Measurements from ENCODE around the gene RBSN.

Gene RBSN

GRCh38 chr3:15056676-15057404, 42.1 kb downstream of the RBSN start:
- no peak for DNase-seq

DNA sequence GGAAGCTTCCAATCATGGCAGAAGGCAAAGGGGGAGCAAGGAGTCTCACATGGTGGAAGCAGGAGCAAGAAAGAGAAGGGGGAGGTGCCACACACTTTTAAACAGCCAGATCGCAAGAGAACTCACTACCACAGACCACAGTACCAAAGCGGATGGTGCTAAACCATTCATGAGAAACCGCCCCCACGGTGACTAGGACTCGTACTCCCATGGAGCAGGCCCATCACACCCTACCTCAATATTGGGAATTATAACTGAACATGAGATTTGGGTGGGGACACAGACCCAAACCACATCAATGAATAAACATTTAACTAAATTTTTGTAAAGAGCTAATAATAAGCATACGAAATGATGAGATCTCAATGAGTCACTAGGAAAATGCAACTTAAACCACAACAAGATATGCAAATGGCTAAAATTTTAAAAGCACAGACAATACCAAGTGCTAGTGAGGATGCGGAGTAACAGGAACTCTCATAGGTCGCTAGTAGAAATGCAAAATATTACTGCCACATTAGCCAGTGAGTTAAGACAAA, 43.9 kb downstream of the RBSN start:
- DNase-seq, result peak; percentile 79

DNA sequence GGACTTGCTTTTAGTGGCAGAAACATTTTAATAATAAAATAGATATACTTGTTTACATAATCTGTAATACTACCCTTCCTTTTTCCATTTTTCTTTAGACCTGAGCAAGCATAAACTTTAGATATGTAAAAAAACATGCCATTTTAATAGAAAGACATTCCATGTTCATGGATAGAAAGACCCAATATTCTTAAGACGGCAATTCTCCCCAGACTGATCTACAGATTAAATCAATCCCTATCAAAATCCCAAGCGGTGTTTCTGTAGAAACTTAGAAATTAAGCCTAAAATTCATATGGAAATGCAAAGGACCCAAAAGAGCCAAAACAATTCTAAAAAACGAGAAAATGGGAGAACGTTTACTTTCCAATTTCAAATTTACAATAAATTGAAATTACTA, 45.4 kb downstream of the RBSN start:
- no peak for DNase-seq

- no peak for DNase-seq
Measured at GRCh38 chr3:15052335-15053242, 46.4 kb downstream of the RBSN start.

GRCh38 chr3:15051531-15051930, 47.4 kb downstream of the RBSN start:
- peak; percentile 68 for DNase-seq

- no peak for DNase-seq
Measured at GRCh38 chr3:15050405-15051092, 48.4 kb downstream of the RBSN start.

DNA sequence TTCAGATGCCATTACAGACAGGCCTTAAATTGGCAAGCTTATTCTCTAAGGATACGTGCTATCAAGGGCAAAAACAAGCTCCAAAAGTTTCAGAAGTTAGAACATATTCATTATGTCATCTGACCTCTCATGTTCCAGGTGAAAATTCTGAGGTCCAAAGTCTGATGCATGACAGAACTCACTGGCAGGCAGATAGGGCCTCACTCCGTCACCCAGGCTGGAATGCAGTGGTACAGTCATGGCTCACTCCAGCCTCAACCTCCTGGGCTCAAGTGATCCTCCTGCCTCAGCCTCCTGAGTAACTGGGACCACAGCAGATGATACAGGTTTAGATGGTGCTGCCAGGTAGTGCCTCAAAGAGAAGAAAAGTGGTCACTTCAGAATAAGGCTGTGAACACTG, 49.4 kb downstream of the RBSN start:
- no peak for DNase-seq

GRCh38 chr3:15045667-15046066, 53.3 kb downstream of the RBSN start:
- DNase-seq, result no peak

- DNase-seq, result no peak
Measured at GRCh38 chr3:15044326-15044725, 54.6 kb downstream of the RBSN start.

DNA sequence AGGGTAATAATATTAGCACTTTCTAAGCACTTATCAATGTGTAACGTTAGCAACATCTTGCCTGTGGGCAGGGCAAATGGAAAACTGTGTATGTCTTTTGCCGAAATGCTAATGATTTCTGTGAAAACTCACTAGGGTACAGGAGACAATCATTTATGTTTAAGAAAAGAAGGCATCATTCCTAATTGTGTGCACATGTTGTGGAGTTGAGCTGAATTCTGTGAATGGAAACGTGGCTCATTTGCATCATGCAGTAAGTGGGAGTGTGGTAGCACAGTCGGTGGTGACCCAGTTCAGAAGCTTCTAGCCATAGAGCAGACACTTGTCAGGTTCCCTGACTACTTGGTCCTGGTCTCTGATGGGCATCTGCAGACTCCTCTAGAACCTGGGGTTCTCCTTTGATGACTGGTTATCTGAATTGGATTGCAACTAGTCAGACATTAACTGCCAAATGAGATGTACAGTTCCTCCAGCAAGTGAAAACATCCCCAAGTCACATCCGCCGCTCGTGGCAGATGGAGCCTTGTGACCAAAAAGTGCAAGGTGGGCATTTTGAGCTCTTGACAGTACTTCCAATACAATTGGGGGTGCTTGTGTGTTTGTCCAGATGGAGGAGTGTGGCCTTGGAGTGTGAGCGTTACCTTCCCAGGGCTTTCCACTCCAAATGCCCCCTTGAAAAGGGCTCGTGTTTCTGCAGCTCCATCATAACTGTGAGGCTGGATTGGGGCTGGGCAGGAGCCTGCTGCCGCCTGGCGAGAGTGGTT, 55.4 kb downstream of the RBSN start:
- no peak for DNase-seq

DNA sequence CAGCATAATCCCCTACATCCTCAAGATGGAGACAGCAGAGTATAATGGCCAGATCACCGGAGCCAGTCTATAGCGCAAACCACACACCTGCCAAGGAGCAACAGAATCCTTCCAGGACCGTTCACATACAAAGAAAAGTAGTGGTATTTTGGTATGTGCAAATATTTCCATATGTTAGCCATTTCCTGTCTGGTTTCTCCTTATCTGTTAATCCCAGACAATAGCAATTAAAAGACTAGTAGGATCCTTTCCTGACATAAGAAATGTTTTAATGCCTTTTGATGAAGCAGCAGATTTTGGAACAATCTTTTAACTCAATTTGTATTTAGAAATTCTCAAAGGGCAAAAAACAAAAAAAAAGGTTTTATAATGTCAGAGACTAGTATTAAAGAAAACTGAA, 56.0 kb downstream of the RBSN start:
- no peak for DNase-seq

DNA sequence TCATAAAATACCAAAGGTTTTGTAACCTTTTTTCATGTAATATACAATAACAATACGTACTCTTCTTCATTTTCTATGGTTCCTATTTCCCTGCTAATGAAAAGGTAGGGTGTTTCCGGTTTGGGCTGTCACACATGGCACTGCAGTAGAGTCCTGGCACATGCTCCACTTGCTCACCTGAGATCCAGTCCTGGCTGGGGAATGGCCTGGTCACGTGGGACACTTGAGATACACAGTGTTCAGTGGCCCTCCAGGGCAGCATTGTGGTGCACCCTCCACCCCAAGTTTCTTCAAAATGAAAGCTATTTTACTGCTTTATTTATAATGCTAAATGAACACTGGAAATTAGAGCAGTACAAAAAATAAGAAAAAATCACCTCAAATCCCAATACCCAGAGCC, 57.0 kb downstream of the RBSN start:
- no peak for DNase-seq

DNA sequence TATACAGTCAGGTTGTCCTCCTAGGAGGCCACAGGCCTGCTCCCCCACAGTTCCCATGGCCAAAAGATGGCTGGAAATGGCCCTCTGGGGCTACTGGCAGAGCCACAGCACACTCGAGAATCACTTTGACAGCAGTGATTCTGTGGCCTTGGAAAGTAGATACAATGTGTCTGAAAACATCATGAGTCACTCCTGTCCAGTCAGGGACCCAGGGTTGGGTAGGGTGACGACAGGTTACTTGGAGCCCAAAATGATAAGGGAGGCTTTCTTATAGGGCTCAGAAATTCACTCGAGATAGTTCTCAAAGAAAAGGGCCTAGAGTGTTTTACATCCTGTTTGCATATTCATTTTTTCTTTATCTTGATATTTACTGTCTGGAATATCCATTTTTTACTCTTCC, 58.1 kb downstream of the RBSN start:
- no peak for DNase-seq

GRCh38 chr3:15038306-15038705, 60.6 kb downstream of the RBSN start:
- DNase-seq, result no peak

DNA sequence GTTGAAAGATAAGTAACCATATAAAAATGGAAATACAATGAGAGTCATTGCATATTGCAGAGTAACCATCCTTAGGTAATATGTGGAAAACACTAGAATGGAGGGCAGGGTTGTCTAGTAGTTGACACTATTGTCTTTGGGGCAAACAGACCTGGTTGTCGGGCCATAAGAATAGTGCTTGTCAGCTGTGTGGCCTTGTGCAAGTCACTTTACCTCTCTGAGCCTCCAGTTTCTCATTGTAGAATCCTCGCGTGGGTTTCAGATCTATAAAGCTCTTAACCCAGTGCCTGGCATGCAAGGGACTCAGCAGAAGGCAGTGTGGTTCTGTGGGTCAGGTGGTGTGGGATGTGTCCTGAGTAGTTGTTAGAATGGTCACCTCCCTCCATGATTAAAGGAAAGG, 65.8 kb downstream of the RBSN start:
- no peak for DNase-seq

DNA sequence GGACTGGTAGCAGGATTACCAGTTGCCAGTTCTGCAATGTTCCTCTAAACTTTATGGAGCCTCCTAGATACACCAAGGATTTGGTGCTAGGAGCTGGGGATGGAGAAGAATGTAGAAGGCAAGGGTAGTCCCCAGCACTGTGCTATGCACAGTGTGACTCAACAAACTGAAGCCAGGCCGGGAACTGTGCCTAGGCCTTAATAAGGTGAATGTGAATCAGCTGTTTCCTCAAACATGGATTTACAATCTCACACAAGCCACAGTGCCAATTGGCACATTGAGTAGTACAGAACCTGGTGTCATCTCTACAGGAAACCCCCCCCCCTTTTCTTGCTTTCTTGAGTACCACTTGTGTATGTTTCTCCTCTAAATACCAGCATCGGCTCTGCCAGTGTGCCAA, 66.3 kb downstream of the RBSN start:
- DNase-seq, result no peak

DNA sequence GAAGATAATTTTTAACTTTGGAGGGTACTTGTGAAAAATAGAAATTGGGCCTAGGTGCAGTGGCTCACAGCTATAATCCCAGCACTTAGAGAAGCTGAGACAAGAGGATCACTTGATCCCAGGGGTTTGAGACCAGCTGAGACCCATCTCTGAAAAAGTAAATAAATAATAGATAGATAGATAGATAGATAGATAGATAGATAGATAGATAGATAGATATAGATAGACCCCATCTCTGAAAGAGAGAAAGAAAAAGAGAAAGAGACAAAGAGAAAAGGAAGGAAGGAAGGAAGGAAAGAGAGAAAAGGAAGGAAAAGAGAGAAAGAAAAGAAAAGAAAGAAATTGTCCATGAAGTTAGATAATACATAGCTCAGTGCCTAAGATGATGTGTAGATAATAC, 69.3 kb downstream of the RBSN start:
- DNase-seq, result no peak

DNA sequence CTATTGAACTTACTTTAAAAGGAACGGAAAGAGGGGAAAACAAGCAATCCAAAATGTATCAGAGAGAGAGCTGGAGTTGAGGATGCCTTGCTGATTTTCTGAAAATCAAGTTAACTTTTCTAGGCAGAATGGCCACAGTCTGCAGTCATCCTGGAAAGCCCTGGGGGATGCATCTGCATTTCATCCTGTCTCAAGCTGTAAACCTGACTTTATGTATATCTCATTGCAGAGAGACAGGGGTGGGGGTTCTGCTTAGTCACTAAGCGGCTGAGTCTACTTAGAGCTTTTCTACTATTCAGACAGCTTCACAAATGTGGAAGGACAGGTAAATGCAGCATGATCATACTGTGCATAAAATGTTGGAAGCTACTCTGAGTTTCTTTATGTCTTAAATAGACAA, 75.2 kb downstream of the RBSN start:
- no peak for DNase-seq

DNA sequence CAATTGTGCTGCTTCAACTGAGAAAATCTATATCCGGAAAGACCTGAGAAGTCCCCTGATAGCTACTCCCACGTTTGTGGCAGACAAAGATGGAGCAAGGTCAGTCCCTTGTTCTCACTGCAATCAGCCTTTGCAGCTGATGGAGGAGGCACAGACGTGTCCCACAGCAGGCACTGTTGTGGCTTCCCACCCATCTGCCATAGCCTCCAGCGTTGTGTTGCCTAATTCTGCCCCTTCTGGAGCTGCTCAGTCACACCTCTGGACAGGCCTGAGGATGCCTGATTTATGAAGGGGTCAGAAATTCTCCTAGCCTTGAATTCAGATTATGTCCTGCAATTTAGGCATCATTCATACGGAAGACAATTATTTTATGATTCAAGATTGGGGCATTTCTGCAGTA, 75.7 kb downstream of the RBSN start:
- no peak for DNase-seq

Measured in activated CD4-positive, alpha-beta T cell treated with anti-CD3 and anti-CD28 coated beads for 48 hours (primary cell).